DMS 273 (cell line): ENCODE results near the gene BMP5.

Experiments
- DNase-seq: peaks from one replicate; lab custom pipeline; 2025; ENCODE audit not compliant: unreplicated experiment; lab: John Stamatoyannopoulos, UW

The BMP5 gene

GRCh38 chr6:55726144-55726543 lies 149.2 kb downstream of the BMP5 start:
- no peak for DNase-seq

GRCh38 chr6:55714831-55715230 lies 160.6 kb downstream of the BMP5 start:
- DNase-seq = no peak

- DNase-seq = no peak
Measured at GRCh38 chr6:55713436-55713835, 162.0 kb downstream of the BMP5 start.

GRCh38 chr6:55708711-55709110 lies 166.7 kb downstream of the BMP5 start:
- DNase-seq = no peak

- DNase-seq = no peak
Measured at GRCh38 chr6:55705451-55706440, 169.6 kb downstream of the BMP5 start.

- DNase-seq = no peak
Measured at GRCh38 chr6:55704421-55704820, 171.0 kb downstream of the BMP5 start.
